Measurements from ENCODE around the gene HNRNPH1. TPM values are rescaled to one million over a fixed set of nuclear protein-coding genes. Genes with fewer than 3 reads are reported as not detected.

The HNRNPH1 gene
- total RNA-seq, 1 donor from 2014 or later = 1,210 TPM

DNA sequence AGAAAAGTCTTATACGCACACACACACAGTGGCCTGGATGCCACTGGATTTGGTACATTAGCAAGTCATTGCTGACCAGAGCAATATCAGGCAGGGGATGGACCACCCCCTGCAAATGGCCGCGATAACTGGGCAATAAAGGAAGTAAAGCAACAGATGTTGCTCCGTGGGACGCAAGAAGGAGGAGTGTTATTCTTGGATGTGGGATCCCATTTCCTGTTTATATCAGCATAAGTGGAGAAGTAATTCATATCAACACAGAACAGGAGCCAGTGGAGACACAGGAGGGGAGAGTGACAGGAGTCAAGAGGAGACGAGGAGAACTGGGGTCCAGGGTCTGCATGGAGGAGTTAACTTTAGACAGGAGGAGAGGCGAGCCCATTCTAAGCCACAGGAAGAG lies 54.8 kb downstream of the HNRNPH1 start:
- Mint-ChIP-seq H3K9me3 (no peaks in the 10 kb centered on the region), H3K27me3 (no peaks in the 10 kb centered on the region), H3K4me3 (no peak overlapping the region), H3K36me3 (ENCODE audit: low read depth) (peaks cover 65% of the 10 kb centered on the region), H3K27ac (no peak overlapping the region), H3K4me1 (no peaks in the 10 kb centered on the region)
- intact Hi-C loops (cut with micrococcal nuclease) = no loop called here
- TF ChIP-seq, protein P1, sequence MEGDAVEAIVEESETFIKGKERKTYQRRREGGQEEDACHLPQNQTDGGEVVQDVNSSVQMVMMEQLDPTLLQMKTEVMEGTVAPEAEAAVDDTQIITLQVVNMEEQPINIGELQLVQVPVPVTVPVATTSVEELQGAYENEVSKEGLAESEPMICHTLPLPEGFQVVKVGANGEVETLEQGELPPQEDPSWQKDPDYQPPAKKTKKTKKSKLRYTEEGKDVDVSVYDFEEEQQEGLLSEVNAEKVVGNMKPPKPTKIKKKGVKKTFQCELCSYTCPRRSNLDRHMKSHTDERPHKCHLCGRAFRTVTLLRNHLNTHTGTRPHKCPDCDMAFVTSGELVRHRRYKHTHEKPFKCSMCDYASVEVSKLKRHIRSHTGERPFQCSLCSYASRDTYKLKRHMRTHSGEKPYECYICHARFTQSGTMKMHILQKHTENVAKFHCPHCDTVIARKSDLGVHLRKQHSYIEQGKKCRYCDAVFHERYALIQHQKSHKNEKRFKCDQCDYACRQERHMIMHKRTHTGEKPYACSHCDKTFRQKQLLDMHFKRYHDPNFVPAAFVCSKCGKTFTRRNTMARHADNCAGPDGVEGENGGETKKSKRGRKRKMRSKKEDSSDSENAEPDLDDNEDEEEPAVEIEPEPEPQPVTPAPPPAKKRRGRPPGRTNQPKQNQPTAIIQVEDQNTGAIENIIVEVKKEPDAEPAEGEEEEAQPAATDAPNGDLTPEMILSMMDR (IDR thresholded peaks at IDR 0.05) = no peak
- no peak for ATAC-seq (ENCODE audit: low read depth)
- CTCF ChIA-PET = no interaction called here
- POLR2A ChIA-PET = no interaction called here
- no peak for DNase-seq

DNA sequence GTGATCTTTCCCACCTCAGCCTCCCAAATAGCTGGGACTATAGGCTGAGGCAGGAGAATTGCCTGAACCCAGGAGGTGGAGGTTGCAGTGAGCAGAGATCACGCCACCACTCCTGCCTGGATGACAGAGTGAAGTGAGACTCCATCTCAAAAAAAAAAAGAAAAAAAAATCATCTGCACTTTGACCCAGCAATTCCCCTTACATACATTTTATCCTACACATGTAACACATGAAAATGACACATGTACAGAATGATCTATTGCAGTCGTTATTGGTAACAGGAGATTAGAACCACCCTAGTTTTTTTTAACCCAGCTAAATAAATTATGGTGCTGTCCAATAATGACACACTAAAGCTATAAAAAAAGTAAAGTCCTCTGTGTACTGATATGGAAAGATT lies 58.9 kb downstream of the HNRNPH1 start:
- Mint-ChIP-seq H3K4me3 (no peak overlapping the region), H3K27me3 (no peaks in the 10 kb centered on the region), H3K4me1 (peaks cover 4% of the 10 kb centered on the region), H3K36me3 (ENCODE audit: low read depth) (peaks cover 59% of the 10 kb centered on the region), H3K9me3 (no peaks in the 10 kb centered on the region), H3K27ac (no peak overlapping the region)
- ATAC-seq (ENCODE audit: low read depth) (no peak), DNase-seq (no peak)
- intact Hi-C loops (cut with micrococcal nuclease) = no loop called here
- TF ChIP-seq, protein P1 (IDR thresholded peaks at IDR 0.05) = no peak
- ChIA-PET POLR2A (interaction anchor here (0.6 kb wide), 1 partner anchor 14 kb away, joined by 4 read pairs; no protein-coding TSS in a partner anchor), CTCF (no interaction called here)

Other genes with a start within 250 kb of the HNRNPH1 start
- 83.0 and 95.8 TPM in 2 replicates for gene RUFY1, start 73.1 kb downstream of the HNRNPH1 start, total RNA-seq
- gene CBY3, start 57.4 kb upstream of the HNRNPH1 start, total RNA-seq = not detected in 2 replicates
- 318 and 332 TPM in 2 replicates for gene CANX, start 75.3 kb upstream of the HNRNPH1 start, total RNA-seq
- 33.6 and 38.8 TPM in 2 replicates for gene MAML1, start 109.2 kb upstream of the HNRNPH1 start, total RNA-seq
- gene LTC4S, start 170.3 kb upstream of the HNRNPH1 start, total RNA-seq = 2.6 and 2.7 TPM in 2 replicates
- gene MGAT4B, start 183.2 kb upstream of the HNRNPH1 start, total RNA-seq = 73.6 and 85.3 TPM in 2 replicates
- 243 and 252 TPM in 2 replicates for gene SQSTM1, start 197.2 kb upstream of the HNRNPH1 start, total RNA-seq
- 54.6 and 70.0 TPM in 2 replicates for gene MRNIP, start 235.1 kb upstream of the HNRNPH1 start, total RNA-seq

Measured in activated B cell treated with CpG ODN at 0.5 μM for 24 hours (primary cell).